HEK293 (cell line): ENCODE measurements around the gene CATSPER1.

Experiments
- CTCF ChIA-PET: fragments of 350-600 bp; formaldehyde crosslinking; extraction: SDS; loops from one replicate; lab custom pipeline; 2021; ENCODE audit warnings: antibody characterized with exemption; lab: Yijun Ruan, JAX
- POLR2A ChIA-PET: fragments of 300-600 bp; formaldehyde crosslinking; extraction: SDS; loops from one replicate; lab custom pipeline; 2020; ENCODE audit warnings: antibody characterized with exemption, inconsistent platforms; lab: Yijun Ruan, JAX
- H3K27ac ChIP-seq: fragments of 200-500 bp; sonication (Bioruptor generic); 2 replicates; pipeline ENCODE4 v1.5.1; 2014; ENCODE audit warnings: low read depth, low read length, control low read depth, inconsistent platforms; ENCODE audit errors: extremely low read depth
- H3K36me3 ChIP-seq, 2 experiments: fragments of 200-500 bp in 1 of 2; sonication (Bioruptor generic) in 1 of 2; 1 replicate in 1 of 2; 2 replicates in 1 of 2; pipeline ENCODE4 v1.5.1; 2014 to 2017; ENCODE audit warnings: inconsistent platforms in 2 of 2, low read length in 2 of 2; ENCODE audit not compliant: control insufficient read depth in 2 of 2, insufficient read depth in 1 of 2
- H3K4me1 ChIP-seq: fragments of 200-500 bp; sonication (Bioruptor generic); 2 replicates; pipeline ENCODE4 v1.5.1; 2014; ENCODE audit warnings: mild to moderate bottlenecking, low read length, inconsistent platforms; ENCODE audit not compliant: control insufficient read depth, insufficient read depth
- H3K4me3 ChIP-seq: 2 replicates; pipeline ENCODE4 v1.5.1; 2011; ENCODE audit warnings: low read depth, mild to moderate bottlenecking, control low read depth, low read length, moderate library complexity
- H3K9me3 ChIP-seq: fragments of 200-500 bp; sonication (Bioruptor generic); 2 replicates; pipeline ENCODE4 v1.5.1; 2014; ENCODE audit warnings: low read depth, low read length, inconsistent platforms; ENCODE audit not compliant: control insufficient read depth, insufficient read depth
- FEZF1 ChIP-seq: fragments of 450-650 bp; formaldehyde crosslinking; IDR thresholded peaks from 2 replicates; pipeline ENCODE4 v1.5.1; 2016; ENCODE audit warnings: missing biosample characterization, missing genetic modification characterization
- KLF10 ChIP-seq: fragments of 450-650 bp; IDR thresholded peaks from 2 replicates; pipeline ENCODE4 v1.5.1; 2018; ENCODE audit warnings: missing biosample characterization, mild to moderate bottlenecking, missing genetic modification characterization
- RBAK ChIP-seq: fragments of 450-650 bp; formaldehyde crosslinking; IDR thresholded peaks from 2 replicates; pipeline ENCODE4 v1.5.1; 2016; ENCODE audit warnings: missing biosample characterization, missing genetic modification characterization
- SALL2 ChIP-seq: fragments of 450-650 bp; formaldehyde crosslinking; IDR thresholded peaks from 2 replicates; pipeline ENCODE4 v1.5.0; 2017; ENCODE audit warnings: missing biosample characterization, mild to moderate bottlenecking, missing genetic modification characterization, borderline replicate concordance
- ZNF114 ChIP-seq: fragments of 450-650 bp; formaldehyde crosslinking; IDR thresholded peaks from 2 replicates; pipeline ENCODE4 v1.5.0; 2017; ENCODE audit warnings: missing biosample characterization, missing genetic modification characterization
- ZNF132 ChIP-seq: fragments of 450-650 bp; formaldehyde crosslinking; IDR thresholded peaks from 2 replicates; pipeline ENCODE4 v1.5.1; 2017; ENCODE audit warnings: missing biosample characterization, missing genetic modification characterization, borderline replicate concordance
- ZNF202 ChIP-seq: fragments of 450-650 bp; formaldehyde crosslinking; IDR thresholded peaks from 2 replicates; pipeline ENCODE4 v1.5.1; 2016; ENCODE audit warnings: missing biosample characterization, missing genetic modification characterization, borderline replicate concordance
- ZNF221 ChIP-seq: fragments of 450-650 bp; formaldehyde crosslinking; IDR thresholded peaks from 2 replicates; pipeline ENCODE4 v1.5.1; 2017; ENCODE audit warnings: missing biosample characterization, missing genetic modification characterization, borderline replicate concordance
- ZNF324 ChIP-seq: fragments of 450-650 bp; formaldehyde crosslinking; IDR thresholded peaks from 2 replicates; pipeline ENCODE4 v1.5.1; 2016; ENCODE audit warnings: missing biosample characterization, missing genetic modification characterization
- ZNF473 ChIP-seq: fragments of 450-650 bp; formaldehyde crosslinking; IDR thresholded peaks from 2 replicates; pipeline ENCODE4 v1.5.1; 2017; ENCODE audit warnings: missing biosample characterization, missing genetic modification characterization
- ZNF558 ChIP-seq: fragments of 450-650 bp; formaldehyde crosslinking; IDR thresholded peaks from 2 replicates; pipeline ENCODE4 v1.5.1; 2016; ENCODE audit warnings: missing biosample characterization, missing genetic modification characterization
- ZNF596 ChIP-seq: fragments of 450-650 bp; IDR thresholded peaks from 2 replicates; pipeline ENCODE4 v1.5.0; 2018; ENCODE audit warnings: missing biosample characterization, mild to moderate bottlenecking, missing genetic modification characterization, moderate library complexity
- ZNF654 ChIP-seq: fragments of 450-650 bp; formaldehyde crosslinking; IDR thresholded peaks from 2 replicates; pipeline ENCODE4 v1.5.1; 2016; ENCODE audit warnings: low read depth, missing biosample characterization, missing genetic modification characterization
- TF ChIP-seq, protein P1 (sequence below): fragments of 450-650 bp; formaldehyde crosslinking; conservative IDR thresholded peaks from 2 replicates; pipeline ENCODE4 v1.5.1; 2016; ENCODE audit warnings: low read depth, missing biosample characterization, missing genetic modification characterization
- TF ChIP-seq, protein P2 (sequence below): fragments of 450-650 bp; formaldehyde crosslinking; IDR thresholded peaks from 2 replicates; pipeline ENCODE4 v1.5.1; 2016; ENCODE audit warnings: missing biosample characterization, missing genetic modification characterization, low read depth
- TF ChIP-seq, protein P3 (sequence below): fragments of 450-650 bp; formaldehyde crosslinking; IDR thresholded peaks from 2 replicates; pipeline ENCODE4 v1.5.1; 2016; ENCODE audit warnings: missing biosample characterization, missing genetic modification characterization
- TF ChIP-seq, protein P4 (sequence below): fragments of 450-650 bp; formaldehyde crosslinking; IDR thresholded peaks from 2 replicates; pipeline ENCODE4 v1.5.1; 2017; ENCODE audit warnings: missing biosample characterization, missing genetic modification characterization

CATSPER1 gene

DNA sequence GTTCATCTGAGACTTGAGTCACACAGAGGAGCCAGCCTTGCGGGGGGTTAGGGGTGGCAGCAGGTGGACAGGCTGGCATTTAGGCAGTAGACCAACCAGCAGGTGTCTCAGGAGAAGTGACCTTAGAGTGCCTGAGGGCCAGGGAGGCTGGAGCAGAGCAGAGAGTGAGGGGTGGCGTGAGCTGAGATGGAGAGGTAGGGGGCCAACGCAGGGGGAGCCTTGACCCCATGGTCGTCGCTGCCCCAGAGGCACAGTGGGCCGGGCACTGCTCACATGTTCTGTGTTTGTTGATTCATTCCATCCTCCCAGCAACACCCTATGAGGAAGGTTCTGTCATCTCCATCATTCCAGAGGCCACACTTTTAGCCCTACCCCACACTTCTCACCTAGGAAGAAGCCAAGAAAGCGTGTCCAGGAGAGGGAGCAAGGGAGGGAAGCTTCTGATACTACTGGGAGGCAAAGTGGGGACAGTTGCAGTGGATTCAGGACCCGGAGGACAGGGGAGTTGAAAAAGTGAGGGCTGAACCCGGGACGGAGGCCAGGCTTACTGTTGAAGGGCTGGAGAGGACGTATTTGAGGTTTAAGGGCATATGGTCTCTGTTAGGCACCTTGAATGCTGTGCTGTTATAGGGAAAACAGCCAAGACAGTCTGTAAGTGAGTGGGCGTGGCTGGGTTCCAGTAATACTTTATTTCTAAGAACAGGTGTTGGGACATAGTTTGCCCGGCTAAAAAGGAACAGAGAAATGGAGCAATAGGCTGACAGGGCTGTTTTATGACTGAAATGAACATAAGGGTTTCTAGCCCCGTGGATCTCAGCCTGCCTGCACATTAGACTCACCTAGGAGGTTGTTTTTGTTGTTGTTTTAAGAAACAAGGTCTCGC, 57.4 kb downstream of the CATSPER1 start:
- TF ChIP-seq RBAK (tag by site-specific recombination) (no peak), SALL2 (tag by site-specific recombination) (no peak), ZNF473 (tag by site-specific recombination) (no peak), FEZF1 (tag by site-specific recombination) (no peak), ZNF654 (tag by site-specific recombination) (no peak), ZNF202 (no peak), ZNF324 (tag by site-specific recombination) (no peak), ZNF132 (tag by site-specific recombination) (no peak), ZNF596 (tag by site-specific recombination) (no peak), ZNF114 (tag by site-specific recombination) (no peak), ZNF221 (no peak), KLF10 (tag by site-specific recombination) (no peak), ZNF558 (tag by site-specific recombination) (no peak)
- TF ChIP-seq, protein P1, sequence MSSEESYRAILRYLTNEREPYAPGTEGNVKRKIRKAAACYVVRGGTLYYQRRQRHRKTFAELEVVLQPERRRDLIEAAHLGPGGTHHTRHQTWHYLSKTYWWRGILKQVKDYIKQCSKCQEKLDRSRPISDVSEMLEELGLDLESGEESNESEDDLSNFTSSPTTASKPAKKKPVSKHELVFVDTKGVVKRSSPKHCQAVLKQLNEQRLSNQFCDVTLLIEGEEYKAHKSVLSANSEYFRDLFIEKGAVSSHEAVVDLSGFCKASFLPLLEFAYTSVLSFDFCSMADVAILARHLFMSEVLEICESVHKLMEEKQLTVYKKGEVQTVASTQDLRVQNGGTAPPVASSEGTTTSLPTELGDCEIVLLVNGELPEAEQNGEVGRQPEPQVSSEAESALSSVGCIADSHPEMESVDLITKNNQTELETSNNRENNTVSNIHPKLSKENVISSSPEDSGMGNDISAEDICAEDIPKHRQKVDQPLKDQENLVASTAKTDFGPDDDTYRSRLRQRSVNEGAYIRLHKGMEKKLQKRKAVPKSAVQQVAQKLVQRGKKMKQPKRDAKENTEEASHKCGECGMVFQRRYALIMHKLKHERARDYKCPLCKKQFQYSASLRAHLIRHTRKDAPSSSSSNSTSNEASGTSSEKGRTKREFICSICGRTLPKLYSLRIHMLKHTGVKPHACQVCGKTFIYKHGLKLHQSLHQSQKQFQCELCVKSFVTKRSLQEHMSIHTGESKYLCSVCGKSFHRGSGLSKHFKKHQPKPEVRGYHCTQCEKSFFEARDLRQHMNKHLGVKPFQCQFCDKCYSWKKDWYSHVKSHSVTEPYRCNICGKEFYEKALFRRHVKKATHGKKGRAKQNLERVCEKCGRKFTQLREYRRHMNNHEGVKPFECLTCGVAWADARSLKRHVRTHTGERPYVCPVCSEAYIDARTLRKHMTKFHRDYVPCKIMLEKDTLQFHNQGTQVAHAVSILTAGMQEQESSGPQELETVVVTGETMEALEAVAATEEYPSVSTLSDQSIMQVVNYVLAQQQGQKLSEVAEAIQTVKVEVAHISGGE (tag by site-specific recombination) = no peak
- TF ChIP-seq, protein P2, sequence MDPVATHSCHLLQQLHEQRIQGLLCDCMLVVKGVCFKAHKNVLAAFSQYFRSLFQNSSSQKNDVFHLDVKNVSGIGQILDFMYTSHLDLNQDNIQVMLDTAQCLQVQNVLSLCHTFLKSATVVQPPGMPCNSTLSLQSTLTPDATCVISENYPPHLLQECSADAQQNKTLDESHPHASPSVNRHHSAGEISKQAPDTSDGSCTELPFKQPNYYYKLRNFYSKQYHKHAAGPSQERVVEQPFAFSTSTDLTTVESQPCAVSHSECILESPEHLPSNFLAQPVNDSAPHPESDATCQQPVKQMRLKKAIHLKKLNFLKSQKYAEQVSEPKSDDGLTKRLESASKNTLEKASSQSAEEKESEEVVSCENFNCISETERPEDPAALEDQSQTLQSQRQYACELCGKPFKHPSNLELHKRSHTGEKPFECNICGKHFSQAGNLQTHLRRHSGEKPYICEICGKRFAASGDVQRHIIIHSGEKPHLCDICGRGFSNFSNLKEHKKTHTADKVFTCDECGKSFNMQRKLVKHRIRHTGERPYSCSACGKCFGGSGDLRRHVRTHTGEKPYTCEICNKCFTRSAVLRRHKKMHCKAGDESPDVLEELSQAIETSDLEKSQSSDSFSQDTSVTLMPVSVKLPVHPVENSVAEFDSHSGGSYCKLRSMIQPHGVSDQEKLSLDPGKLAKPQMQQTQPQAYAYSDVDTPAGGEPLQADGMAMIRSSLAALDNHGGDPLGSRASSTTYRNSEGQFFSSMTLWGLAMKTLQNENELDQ = no peak
- TF ChIP-seq, protein P3, sequence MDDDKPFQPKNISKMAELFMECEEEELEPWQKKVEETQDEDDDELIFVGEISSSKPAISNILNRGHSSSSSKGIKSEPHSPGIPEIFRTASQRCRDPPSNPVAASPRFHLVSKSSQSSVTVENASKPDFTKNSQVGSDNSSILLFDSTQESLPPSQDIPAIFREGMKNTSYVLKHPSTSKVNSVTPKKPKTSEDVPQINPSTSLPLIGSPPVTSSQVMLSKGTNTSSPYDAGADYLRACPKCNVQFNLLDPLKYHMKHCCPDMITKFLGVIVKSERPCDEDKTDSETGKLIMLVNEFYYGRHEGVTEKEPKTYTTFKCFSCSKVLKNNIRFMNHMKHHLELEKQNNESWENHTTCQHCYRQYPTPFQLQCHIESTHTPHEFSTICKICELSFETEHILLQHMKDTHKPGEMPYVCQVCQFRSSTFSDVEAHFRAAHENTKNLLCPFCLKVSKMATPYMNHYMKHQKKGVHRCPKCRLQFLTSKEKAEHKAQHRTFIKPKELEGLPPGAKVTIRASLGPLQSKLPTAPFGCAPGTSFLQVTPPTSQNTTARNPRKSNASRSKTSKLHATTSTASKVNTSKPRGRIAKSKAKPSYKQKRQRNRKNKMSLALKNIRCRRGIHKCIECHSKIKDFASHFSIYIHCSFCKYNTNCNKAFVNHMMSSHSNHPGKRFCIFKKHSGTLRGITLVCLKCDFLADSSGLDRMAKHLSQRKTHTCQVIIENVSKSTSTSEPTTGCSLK (tag by site-specific recombination) = no peak
- TF ChIP-seq, protein P4, sequence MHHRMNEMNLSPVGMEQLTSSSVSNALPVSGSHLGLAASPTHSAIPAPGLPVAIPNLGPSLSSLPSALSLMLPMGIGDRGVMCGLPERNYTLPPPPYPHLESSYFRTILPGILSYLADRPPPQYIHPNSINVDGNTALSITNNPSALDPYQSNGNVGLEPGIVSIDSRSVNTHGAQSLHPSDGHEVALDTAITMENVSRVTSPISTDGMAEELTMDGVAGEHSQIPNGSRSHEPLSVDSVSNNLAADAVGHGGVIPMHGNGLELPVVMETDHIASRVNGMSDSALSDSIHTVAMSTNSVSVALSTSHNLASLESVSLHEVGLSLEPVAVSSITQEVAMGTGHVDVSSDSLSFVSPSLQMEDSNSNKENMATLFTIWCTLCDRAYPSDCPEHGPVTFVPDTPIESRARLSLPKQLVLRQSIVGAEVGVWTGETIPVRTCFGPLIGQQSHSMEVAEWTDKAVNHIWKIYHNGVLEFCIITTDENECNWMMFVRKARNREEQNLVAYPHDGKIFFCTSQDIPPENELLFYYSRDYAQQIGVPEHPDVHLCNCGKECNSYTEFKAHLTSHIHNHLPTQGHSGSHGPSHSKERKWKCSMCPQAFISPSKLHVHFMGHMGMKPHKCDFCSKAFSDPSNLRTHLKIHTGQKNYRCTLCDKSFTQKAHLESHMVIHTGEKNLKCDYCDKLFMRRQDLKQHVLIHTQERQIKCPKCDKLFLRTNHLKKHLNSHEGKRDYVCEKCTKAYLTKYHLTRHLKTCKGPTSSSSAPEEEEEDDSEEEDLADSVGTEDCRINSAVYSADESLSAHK = no peak
- TF ChIP-seq, all 188 proteins: peak for 0
- CTCF ChIA-PET = no interaction called here
- Histone ChIP-seq H3K27ac (no peak overlapping the region), H3K36me3 (peaks cover 0 to 86% of the 10 kb centered on the region in 2 experiments; a peak in 2 of 3 replicates), H3K4me3 (no peak overlapping the region), H3K9me3 (no peaks in the 10 kb centered on the region), H3K4me1 (no peaks in the 10 kb centered on the region)
- POLR2A ChIA-PET = no interaction called here
